Fibroblast of villous mesenchyme (primary cell): ENCODE measurements around the gene DYRK1A. TPM values are rescaled to one million over a fixed set of nuclear protein-coding genes. Genes with fewer than 3 reads are reported as not detected.
A peak's percentile ranks its signal among the peaks of the same experiment; 100 is the strongest.

Experiments used
- DNase-seq: peaks from one replicate; pipeline ENCODE4 v3.0.0-alpha.2; 2010; ENCODE audit warnings: low read depth
- H3K4me3 ChIP-seq: 2 replicates; pipeline ENCODE4 v1.5.1; 2011; ENCODE audit warnings: low read depth, mild to moderate bottlenecking, low read length
- total RNA-seq: library from RNA; depleted of rRNA; stranded (reverse); fragments of >200 nt; gene quantifications from 2 replicates; pipeline ENCODE4 v1.2.3, GENCODE V29; 2012
- TF ChIP-seq, protein P1 (sequence below): IDR thresholded peaks from 2 replicates; pipeline ENCODE4 v1.5.1; 2012; ENCODE audit warnings: low read depth, mild to moderate bottlenecking, low read length; ENCODE audit not compliant: insufficient read depth

The DYRK1A gene
- total RNA-seq, 1 donor, result 77.7 TPM

GRCh38 chr21:37431243-37431642, 64.7 kb downstream of the DYRK1A start:
- no peak for DNase-seq
- no peak overlapping the region for H3K4me3 ChIP-seq
- TF ChIP-seq, protein P1, sequence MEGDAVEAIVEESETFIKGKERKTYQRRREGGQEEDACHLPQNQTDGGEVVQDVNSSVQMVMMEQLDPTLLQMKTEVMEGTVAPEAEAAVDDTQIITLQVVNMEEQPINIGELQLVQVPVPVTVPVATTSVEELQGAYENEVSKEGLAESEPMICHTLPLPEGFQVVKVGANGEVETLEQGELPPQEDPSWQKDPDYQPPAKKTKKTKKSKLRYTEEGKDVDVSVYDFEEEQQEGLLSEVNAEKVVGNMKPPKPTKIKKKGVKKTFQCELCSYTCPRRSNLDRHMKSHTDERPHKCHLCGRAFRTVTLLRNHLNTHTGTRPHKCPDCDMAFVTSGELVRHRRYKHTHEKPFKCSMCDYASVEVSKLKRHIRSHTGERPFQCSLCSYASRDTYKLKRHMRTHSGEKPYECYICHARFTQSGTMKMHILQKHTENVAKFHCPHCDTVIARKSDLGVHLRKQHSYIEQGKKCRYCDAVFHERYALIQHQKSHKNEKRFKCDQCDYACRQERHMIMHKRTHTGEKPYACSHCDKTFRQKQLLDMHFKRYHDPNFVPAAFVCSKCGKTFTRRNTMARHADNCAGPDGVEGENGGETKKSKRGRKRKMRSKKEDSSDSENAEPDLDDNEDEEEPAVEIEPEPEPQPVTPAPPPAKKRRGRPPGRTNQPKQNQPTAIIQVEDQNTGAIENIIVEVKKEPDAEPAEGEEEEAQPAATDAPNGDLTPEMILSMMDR, result no peak

- TF ChIP-seq, protein P1, result no peak
- no peak overlapping the region for H3K4me3 ChIP-seq
- no peak for DNase-seq
These were observed 66.3 kb downstream of the DYRK1A start for GRCh38 chr21:37432710-37433455.

DNA sequence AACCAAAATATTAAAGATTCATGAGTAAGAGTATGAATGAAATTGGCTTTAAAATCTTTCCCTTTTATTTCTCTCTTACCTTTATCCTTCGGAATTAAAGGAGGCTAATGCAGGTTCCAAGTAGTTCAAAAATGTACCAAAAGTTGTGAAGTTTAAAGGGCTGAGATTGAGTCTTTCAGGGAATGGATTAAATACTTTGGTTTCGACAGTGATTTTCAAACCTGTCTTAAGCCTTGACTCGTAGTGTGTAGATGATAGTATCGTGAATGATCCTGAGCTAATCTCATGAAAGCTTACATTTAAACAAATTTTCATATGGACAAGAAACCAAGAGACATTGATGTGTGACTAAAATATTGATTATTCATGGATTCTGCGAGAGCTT, 66.9 kb downstream of the DYRK1A start:
- H3K4me3 ChIP-seq, result no peak overlapping the region
- TF ChIP-seq, protein P1, result no peak
- no peak for DNase-seq

DNA sequence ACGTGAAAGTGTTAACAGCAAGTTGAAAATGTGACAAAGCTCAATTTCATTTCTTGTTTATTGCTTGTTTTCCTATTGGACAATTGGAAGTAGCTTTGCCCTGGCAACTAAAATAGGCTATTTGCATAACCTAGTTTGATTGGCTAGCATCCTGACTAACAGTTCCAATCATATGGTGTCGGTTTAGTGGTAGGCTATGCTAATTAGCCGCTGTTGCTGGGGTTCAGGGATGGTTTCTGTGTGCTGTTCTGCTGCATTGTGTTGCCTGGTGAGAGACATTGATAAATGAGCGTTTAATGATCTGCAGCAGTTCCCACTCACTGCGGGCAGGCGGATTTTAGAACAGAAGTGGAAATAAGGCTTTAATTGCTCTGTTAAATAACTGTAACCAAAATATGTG, 68.5 kb downstream of the DYRK1A start:
- no peak overlapping the region for H3K4me3 ChIP-seq
- TF ChIP-seq, protein P1, result no peak
- peak; percentile 95 for DNase-seq

- TF ChIP-seq, protein P1, result no peak
- H3K4me3 ChIP-seq, result no peak overlapping the region
These were observed 69.1 kb downstream of the DYRK1A start for GRCh38 chr21:37435711-37436110.

GRCh38 chr21:37436174-37436573, 69.6 kb downstream of the DYRK1A start:
- no peak overlapping the region for H3K4me3 ChIP-seq
- TF ChIP-seq, protein P1, result no peak
- DNase-seq, result no peak

More at GRCh38 chr21:37435711-37436110, 69.1 kb downstream of the DYRK1A start:
- no peak for DNase-seq
